Activated CD8-positive, alpha-beta memory T cell treated with anti-CD3 and anti-CD28 coated beads for 36 hours (primary cell): ENCODE data around the gene AUTS2. TPM values are rescaled to one million over a fixed set of nuclear protein-coding genes. Genes with fewer than 3 reads are reported as not detected.

Source experiments
- CTCF ChIA-PET: fragments of 350-600 bp; sonication (Branson Sonifier 250); formaldehyde crosslinking; loops from one replicate; lab custom pipeline; 2021; ENCODE audit warnings: antibody characterized with exemption; lab: Charles Lee
- POLR2A ChIA-PET: fragments of 350-600 bp; sonication (Branson Sonifier 250); formaldehyde crosslinking; loops from one replicate; lab custom pipeline; 2021; ENCODE audit warnings: antibody characterized with exemption; lab: Charles Lee
- total RNA-seq, 2 experiments: library from RNA; stranded (reverse); gene quantifications; one replicate each; pipeline ENCODE4 v1.2.3, GENCODE V29; 2021

Gene AUTS2
- total RNA-seq, 2 experiments from 2014 or later: 3.4 to 3.5 TPM

DNA sequence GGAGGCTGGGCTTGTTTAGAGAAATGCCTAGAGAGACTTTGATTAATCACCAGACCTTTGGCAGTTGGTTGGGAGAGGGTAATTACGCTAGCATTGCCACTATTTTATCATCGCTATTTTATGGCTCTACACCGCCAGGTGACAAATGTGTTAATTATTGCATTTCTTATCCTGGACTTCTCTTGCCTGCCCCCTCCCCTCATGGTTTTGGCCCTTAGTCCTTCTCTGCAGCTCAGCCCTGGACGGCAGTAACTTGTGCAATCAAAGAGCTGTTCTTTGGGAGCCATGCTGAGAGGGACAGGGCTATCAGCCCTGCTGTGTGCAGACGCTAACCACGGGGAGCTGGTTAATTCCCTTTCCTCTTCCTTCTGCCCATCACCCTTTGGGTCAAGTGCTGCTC, 585.0 kb downstream of the AUTS2 start:
- ChIA-PET POLR2A (no interaction called here), CTCF (no interaction called here)

- POLR2A ChIA-PET: no interaction called here
- CTCF ChIA-PET: no interaction called here
Observed at GRCh38 chr7:70188901-70189650, 590.8 kb downstream of the AUTS2 start.

DNA sequence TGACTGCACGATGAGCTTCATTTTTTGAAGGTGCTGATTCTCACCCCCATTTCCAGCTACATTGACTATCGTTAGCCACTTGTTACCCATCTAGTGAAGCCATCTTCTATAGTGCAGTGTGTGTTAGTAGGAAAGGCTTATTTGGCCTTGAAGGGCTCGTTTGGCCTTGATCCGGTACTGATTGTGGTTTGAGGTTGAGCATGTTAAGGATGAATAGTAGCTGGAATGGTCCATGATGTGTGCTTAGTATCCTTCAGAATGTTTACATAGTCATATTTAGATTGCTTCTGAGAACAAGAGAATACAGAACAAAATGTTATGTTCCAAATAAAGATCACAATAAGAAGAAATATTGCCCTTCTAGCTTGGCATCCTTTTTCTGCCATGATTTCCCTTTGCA, 591.5 kb downstream of the AUTS2 start:
- CTCF ChIA-PET: no interaction called here
- POLR2A ChIA-PET: no interaction called here

DNA sequence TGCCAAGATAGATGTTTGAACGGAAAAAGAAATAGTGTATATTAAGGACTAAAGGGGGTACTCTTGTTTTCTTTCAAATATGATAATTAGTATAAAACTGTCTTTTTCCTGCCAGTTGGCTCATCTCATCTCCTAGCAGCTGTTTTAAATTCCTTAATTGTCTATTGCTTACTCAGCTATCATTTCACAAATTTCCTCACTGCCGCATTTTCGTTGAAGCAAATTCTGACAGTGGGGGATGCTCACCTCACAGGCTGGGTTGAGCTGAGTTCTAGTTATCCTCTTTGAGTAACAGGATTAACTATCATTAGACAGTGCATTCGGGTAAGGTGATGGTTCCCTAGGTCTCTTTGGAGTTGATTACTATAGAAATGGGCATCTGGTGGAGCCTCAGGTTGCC, 592.0 kb downstream of the AUTS2 start:
- CTCF ChIA-PET: no interaction called here

DNA sequence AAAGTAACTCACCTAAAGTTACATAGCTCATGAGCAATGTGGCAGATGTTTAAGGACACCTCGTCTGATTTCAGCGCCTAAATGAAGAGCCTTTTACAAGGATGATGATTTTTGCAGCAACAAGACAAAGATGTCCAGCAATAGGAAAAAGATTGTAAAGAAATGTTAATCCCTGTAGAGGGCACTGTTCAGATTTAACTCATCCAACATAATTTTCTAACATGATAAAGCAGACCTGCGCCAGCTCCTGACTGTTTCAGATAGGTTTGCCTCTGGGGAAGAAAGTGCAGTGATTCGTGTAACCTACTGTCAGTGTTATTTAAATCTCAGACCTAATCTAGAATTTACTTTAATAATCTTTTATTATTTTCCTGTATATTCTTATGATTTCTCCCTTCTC, 595.2 kb downstream of the AUTS2 start:
- ChIA-PET POLR2A (no interaction called here), CTCF (interaction anchor here (1.1 kb wide), 1 partner anchor 11 kb away, joined by 3 read pairs; no protein-coding TSS in a partner anchor)

More for the DNA sequence above, 592.0 kb downstream of the AUTS2 start:
- POLR2A ChIA-PET: no interaction called here

DNA sequence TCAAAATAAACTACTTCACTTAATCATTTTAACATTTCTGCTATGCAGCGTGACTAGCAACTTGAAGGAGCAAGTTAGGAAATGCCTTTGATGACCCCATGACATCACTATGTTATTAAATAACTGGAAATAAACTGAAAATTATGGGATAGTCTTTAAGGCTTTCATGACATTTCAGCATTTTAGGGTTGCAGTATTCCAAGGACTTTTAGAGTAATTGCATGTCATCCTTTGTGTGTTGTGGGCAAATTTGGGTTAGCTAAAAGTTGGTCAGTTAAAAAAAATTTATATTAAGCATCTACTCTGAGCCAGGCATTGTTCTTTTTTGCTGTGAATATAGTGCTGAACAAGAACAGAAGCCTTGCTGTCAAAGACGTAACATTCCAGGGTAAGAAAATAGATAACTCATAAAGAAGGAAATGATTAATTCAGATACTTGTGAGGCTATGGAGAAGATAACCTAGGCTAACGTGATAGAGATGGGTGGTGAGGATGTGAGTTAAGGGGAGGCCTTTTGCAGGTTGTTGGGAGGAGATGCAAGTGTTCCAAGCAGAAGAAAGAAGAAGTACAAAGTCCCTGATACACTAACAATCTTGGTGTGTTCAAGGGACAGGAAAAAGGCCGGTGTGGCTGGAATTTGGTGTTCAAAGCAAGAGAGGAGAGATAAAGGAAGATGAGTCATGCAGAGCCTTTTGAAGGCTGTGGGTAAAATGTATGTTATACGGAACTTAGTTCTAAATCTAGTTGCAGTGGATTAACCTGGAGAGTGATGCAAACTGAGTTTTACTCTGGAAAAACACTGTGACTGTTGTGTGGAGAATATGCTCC, 610.2 kb downstream of the AUTS2 start:
- ChIA-PET POLR2A (no interaction called here), CTCF (no interaction called here)

DNA sequence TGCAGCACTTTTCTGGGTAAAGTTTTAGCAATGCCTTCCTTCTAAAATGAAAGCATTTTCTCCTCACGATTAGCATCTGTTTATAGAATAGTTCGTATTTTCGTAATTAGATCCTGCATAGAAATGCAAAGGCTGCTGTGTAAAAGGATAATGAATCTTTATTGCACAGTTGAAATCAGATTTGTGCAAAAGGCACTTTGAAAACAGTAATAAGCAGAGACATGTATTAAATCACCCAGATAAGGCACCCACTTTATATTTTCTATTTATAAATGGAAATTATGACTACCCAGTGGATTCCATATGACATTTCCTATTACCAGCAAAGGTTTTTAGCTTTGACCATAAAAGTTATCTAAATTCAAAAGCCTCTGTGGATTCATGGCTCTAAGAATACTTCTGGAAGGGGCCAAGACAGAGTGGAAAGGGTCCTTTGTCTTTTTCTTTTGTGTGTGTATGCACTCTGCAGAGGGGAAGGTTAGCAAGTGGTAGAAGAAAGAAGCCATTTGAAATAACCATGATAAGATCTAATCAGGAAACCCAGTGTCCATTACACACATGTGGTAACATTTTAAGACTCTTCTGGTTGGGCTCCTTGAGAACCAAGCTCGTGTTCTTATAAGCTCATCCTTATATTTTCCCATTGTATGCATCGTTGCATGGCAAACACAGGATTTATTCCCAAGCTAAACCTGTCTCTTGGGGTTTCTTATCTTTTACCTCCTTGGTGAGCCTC, 612.1 kb downstream of the AUTS2 start:
- ChIA-PET POLR2A (no interaction called here), CTCF (no interaction called here)

DNA sequence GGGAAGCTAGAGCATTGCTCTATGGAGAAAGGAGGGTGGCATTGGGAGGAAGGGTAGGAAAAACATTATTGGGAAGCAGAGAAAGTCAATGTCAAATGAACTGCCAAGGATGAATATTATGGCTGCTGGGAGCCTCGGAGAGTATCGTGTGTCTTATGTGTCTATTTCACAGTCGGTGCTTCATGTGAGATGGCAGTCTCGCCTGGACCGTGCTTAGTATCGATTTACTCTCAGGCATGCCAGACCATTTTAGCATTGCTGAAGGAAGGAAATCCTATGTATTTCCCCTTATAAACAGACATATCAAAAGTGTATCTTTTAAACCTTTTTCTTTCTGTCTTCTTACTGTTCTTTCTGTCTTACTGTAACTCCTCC, 612.6 kb downstream of the AUTS2 start:
- ChIA-PET POLR2A (no interaction called here), CTCF (no interaction called here)

GRCh38 chr7:70212281-70212680, 614.0 kb downstream of the AUTS2 start:
- POLR2A ChIA-PET: no interaction called here
- CTCF ChIA-PET: no interaction called here

GRCh38 chr7:70214071-70214470, 615.8 kb downstream of the AUTS2 start:
- ChIA-PET POLR2A (no interaction called here), CTCF (no interaction called here)

GRCh38 chr7:70215491-70215890, 617.2 kb downstream of the AUTS2 start:
- ChIA-PET CTCF (no interaction called here), POLR2A (no interaction called here)

GRCh38 chr7:70217571-70217970, 619.3 kb downstream of the AUTS2 start:
- ChIA-PET POLR2A (no interaction called here), CTCF (no interaction called here)

DNA sequence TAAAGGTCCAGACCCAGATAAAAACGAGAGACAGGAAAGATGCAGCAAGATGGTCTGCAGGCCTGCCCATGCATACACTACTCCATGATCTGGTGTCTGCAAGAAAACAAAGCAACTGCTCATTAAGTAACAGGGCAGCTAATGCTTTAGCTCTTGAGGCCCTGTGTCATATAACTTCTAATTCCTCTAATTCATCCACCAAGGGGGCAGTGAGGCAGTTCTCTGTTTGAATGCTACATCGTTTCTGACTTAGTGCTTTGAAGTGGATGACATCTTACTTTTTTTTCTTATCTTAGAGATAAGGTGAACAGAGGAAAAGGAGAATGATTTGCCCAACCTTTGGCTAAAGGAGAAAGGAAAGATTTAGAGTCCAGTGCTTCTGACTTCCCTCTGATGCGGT, 619.7 kb downstream of the AUTS2 start:
- CTCF ChIA-PET: no interaction called here
- POLR2A ChIA-PET: no interaction called here

DNA sequence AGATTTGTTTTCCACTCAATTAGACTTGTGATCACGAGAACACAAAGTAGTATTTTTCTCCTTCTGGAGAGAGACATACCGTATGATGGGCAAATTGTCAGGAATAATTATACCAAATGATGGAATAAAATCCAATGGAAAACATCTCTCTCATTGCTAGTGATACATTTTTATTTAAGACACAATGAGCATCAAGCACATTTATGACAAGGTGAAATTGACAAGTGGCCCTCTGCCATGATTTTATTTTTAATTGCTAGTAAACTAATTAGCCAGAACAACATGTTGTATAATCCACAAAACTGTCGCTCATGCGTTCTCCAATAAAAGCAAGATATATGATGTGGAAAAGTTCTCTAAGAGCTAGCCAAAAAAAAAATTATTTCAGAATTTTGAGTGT, 620.8 kb downstream of the AUTS2 start:
- ChIA-PET CTCF (no interaction called here), POLR2A (no interaction called here)

DNA sequence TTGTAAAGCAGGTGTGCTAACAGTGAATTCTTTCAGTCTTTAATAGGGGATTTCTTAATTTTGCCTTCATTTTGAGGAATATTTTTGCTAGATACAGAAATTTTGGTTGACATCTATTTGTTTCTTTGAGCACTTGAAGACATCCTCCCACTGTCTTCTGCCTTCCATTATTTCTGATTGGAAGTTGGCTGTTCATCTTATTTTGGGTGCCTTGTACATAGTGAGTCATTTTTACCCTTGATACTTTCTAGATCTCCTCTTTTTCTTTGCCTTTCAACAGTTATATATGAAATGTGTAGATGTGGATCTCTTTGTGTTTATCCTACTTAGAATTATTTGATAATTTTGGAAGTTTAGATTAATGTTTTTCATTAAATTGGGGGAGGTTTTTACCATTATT, 631.0 kb downstream of the AUTS2 start:
- CTCF ChIA-PET: no interaction called here

DNA sequence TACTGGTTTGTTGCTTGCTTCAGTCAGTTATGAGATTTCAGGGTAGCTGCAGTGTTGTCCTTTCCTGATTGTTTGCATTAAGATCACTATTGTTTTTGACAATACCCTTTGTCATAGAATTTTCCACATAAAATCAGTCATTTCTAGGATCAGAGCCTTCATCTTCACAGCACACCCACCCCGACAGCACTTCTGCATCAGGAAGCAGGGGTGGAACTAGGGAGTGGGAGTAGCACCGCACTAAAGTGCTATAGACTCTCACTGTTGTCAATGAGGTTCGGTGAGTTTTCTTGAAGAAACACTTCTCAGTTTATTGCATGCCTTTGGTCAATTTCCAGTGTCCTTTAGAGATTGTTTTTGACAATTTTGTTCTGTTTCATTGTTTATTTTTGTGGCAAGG, 632.5 kb downstream of the AUTS2 start:
- ChIA-PET POLR2A (no interaction called here), CTCF (no interaction called here)

More for the DNA sequence above, 631.0 kb downstream of the AUTS2 start:
- POLR2A ChIA-PET: no interaction called here

- ChIA-PET CTCF (no interaction called here), POLR2A (no interaction called here)
Observed at GRCh38 chr7:70233776-70234175, 635.5 kb downstream of the AUTS2 start.

GRCh38 chr7:70237256-70237655, 639.0 kb downstream of the AUTS2 start:
- ChIA-PET POLR2A (no interaction called here), CTCF (no interaction called here)

GRCh38 chr7:70237831-70238575, 639.7 kb downstream of the AUTS2 start:
- ChIA-PET CTCF (no interaction called here), POLR2A (no interaction called here)

DNA sequence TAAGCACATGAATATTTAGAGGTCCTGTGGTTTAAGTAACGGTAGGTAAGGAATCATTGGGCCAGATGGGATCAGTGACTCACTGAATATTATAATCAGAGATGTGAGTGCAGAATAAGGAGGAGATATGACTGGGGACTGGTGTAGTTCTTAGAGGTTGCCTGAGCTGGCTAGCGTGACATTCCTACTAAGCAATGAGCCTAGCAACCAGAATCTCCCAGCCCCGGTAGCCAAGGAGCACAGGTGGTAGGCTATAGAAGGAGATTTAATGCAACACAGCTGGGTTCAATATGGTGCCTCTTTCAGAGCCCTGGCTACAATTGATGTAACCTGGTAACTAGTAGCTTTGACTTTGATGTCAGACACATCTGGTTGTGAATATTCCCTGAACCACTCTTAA, 641.6 kb downstream of the AUTS2 start:
- POLR2A ChIA-PET: no interaction called here
- CTCF ChIA-PET: no interaction called here
